ENCODE measurements around the gene PALLD.
A peak's percentile ranks its signal among the peaks of the same experiment; 100 is the strongest.

PALLD gene

DNA sequence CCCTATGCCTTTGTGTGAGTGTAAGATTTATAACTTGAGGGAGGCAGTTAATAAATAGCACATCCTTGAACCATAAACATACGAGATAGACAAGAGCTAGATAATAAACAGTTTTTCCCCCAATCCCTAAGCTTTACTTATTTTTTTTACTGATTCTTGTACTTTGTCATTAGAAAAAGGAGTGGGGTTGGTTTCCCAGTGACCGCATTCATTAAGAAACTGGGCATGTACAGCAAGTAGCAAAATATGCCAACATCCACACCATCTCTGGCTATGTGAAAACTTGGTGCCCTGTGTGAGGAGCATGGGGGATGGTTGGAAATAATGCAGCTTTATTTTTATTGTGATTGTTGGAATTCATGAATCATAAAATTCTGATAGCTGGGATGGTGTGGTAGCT is 337.0 kb downstream of the PALLD start:
- Histone ChIP-seq H3K27ac (peak overlapping the region; percentile 95 to 98), H3K4me3 (peak overlapping the region; percentile 75)
- TF ChIP-seq, protein P1, sequence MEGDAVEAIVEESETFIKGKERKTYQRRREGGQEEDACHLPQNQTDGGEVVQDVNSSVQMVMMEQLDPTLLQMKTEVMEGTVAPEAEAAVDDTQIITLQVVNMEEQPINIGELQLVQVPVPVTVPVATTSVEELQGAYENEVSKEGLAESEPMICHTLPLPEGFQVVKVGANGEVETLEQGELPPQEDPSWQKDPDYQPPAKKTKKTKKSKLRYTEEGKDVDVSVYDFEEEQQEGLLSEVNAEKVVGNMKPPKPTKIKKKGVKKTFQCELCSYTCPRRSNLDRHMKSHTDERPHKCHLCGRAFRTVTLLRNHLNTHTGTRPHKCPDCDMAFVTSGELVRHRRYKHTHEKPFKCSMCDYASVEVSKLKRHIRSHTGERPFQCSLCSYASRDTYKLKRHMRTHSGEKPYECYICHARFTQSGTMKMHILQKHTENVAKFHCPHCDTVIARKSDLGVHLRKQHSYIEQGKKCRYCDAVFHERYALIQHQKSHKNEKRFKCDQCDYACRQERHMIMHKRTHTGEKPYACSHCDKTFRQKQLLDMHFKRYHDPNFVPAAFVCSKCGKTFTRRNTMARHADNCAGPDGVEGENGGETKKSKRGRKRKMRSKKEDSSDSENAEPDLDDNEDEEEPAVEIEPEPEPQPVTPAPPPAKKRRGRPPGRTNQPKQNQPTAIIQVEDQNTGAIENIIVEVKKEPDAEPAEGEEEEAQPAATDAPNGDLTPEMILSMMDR (IDR thresholded peaks at IDR 0.05), result no peak
- no peak for DNase-seq (ENCODE audit: low spot score)

DNA sequence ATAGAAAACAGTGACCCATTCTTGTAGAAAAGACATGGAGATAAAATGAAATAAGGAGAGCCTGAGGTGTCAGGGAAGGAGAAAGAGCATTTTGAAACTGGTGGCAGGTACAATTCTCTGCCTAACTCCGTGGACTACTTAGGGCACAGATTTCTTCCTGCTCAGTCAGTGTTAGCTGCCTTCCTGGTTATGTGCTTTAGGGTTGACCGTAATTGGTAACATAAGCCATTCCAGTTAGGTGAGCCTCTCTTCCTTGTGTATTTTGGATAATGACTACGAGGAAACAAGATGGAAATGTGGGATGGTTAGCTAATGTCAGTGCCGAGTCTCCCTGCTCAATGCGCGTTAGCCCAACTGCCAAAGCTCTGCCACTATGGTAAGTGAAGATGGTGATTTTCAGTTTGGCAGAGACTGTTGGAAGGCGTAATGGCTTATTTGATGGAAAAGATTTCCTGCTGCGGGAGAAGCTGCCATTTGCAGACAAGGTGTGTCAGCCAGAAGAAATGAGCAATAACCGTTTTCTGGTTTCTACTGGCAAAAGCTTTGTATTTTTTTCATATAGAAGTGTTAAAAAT is 339.1 kb downstream of the PALLD start:
- no peak for DNase-seq (ENCODE audit: low spot score)
- H3K27ac ChIP-seq, result peak overlapping the region; percentile 95 to 98
- peak overlapping the region; percentile 75 for H3K4me3 ChIP-seq
- TF ChIP-seq, protein P1 (IDR thresholded peaks at IDR 0.05), result no peak

DNA sequence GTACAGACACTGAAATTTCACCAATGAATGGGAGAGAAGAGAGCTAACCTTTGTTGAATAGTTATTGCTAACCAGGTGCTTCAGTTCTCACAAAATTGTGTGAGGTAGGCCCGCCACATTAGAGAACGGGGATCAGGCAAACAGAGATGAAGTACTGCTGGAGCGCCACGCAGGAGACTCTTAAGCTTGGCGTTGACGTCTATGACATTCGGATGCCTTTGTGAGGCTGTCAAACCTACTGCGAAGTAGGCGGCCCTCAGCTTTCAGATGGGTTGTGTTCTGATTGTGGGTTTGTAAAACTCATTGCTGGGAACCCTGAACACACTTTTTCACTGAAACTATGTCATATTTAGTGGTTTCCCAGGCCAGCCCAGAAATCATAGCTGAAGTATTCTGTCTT is 339.6 kb downstream of the PALLD start:
- TF ChIP-seq, protein P1 (IDR thresholded peaks at IDR 0.05), result no peak
- H3K27ac ChIP-seq, result peak overlapping the region; percentile 95 to 98
- peak overlapping the region; percentile 75 for H3K4me3 ChIP-seq
- DNase-seq (ENCODE audit: low spot score), result no peak

DNA sequence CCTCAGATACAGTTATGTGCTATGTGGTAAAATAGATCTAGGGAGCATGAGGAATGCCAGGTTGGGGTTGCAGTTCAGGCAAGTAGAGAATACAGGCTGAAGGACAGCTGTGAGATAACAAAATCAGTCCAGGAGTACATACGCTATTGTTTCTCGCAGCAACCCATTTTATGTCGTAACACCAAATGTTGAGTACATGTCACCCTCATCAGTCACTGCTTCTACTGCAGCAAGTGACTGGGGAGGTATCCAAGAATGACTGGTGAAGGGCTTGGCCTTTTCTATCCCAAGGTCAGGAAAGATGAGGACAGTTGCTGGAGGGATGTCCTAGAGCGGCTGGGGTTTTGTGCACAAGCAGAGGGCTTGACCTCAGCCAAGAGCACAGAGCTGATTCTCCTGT is 341.1 kb downstream of the PALLD start:
- H3K27ac ChIP-seq, result peak overlapping the region; percentile 95 to 98
- DNase-seq (ENCODE audit: low spot score), result no peak

DNA sequence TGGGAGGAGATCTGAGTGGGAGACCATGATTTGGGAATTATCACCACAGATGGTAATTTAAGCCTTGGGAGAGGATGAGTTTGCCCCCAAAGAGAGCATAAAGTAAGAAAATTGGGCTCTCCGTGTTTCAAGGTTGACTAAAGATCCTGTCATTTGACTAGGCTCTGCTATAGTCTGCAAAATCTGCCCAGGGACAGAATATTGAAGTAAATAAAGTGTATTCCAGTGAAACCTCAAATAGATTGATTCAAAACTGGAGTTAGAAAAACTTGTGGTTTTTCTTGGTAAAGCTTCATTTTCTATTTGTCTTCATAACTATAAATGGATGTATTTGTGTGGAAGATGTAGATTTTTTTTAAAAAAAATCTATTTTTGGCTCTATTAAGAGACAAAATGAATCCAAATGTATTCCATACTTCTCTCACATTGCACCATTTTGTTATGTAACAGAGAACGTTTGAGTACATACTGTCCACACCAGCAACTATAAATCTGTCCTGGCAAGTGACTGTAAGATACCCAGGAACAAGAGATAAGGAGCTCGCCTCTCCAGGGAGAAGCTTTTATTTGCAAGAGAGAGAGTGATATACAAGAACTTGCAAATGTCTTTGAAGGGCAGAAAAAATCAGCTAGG is 343.0 kb downstream of the PALLD start:
- peak overlapping the region; percentile 54 for H3K4me3 ChIP-seq
- DNase-seq (ENCODE audit: low spot score), result no peak
- H3K27ac ChIP-seq, result peak overlapping the region; percentile 95 to 98
- TF ChIP-seq, protein P1 (IDR thresholded peaks at IDR 0.05), result no peak

More for the DNA sequence above, 341.1 kb downstream of the PALLD start:
- peak overlapping the region; percentile 75 for H3K4me3 ChIP-seq
- TF ChIP-seq, protein P1 (IDR thresholded peaks at IDR 0.05), result no peak

DNA sequence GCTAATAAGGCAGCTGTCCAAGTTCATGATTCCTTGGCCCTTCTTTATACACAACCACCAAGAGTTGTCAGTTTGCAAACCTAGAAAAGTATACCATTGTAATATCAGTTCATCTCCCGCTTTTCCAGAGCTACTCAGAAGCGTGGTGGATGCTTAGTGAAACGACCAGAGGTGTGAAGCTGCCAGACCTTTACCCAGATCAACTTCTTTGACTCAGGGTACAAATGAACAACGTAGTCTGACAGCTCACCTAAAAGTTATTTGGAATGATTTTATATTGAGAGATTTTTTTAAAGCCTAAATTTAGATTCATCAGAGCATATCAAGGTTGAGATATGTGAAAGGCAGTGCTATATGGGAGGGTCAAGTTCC is 343.5 kb downstream of the PALLD start:
- DNase-seq (ENCODE audit: low spot score), result no peak
- Histone ChIP-seq H3K4me3 (peak overlapping the region; percentile 47), H3K27ac (peak overlapping the region; percentile 95 to 98)
- TF ChIP-seq, protein P1 (IDR thresholded peaks at IDR 0.05), result no peak

Data from coronary artery (tissue), 2 donors.